ENCODE results near the gene C2orf76.
"Not testable (repeated sequence)": the region's sequence is repeated elsewhere in the genome, so short reads cannot be mapped to it uniquely, and the experiment has no call there.

The C2orf76 gene

GRCh38 chr2:119282146-119282995 is 84.3 kb downstream of the C2orf76 start:
- 84 to 89% methylated on average over 14 of the region's 21 CpGs for WGBS, 2 experiments (ENCODE audit: insufficient coverage in 2 of 2)
- Histone ChIP-seq H3K4me3 (ENCODE audit: extremely low read depth, insufficient read depth, low read length, poor library complexity, severe bottlenecking) (no peak overlapping the region), H3K36me3 (ENCODE audit: control insufficient read depth, insufficient read depth, low read length) (no peaks in the 10 kb centered on the region), H3K9me3 (ENCODE audit: control insufficient read depth, low read length) (no peaks in the 10 kb centered on the region), H3K27ac (ENCODE audit: low read depth, low read length, severe bottlenecking) (no peak overlapping the region), H3K4me1 (ENCODE audit: control insufficient read depth, insufficient read depth, low read length, poor library complexity, severe bottlenecking) (no peaks in the 10 kb centered on the region)

GRCh38 chr2:119280680-119281079 is 86.0 kb downstream of the C2orf76 start:
- Histone ChIP-seq H3K4me3 (ENCODE audit: extremely low read depth, insufficient read depth, low read length, poor library complexity, severe bottlenecking) (no peak overlapping the region), H3K27ac (ENCODE audit: low read depth, low read length, severe bottlenecking) (no peak overlapping the region), H3K36me3 (ENCODE audit: control insufficient read depth, insufficient read depth, low read length) (no peaks in the 10 kb centered on the region), H3K4me1 (ENCODE audit: control insufficient read depth, insufficient read depth, low read length, poor library complexity, severe bottlenecking) (no peaks in the 10 kb centered on the region), H3K9me3 (ENCODE audit: control insufficient read depth, low read length) (no peaks in the 10 kb centered on the region)
- WGBS, 2 experiments (ENCODE audit: insufficient coverage in 2 of 2): 57% methylated on average over 1 of the region's 4 CpGs; no CpG with 5 or more reads in 1 of the 2 experiments

- Histone ChIP-seq H3K9me3 (ENCODE audit: control insufficient read depth, low read length) (no peaks in the 10 kb centered on the region), H3K27ac (ENCODE audit: low read depth, low read length, severe bottlenecking) (no peak overlapping the region)
- WGBS, 2 experiments (ENCODE audit: insufficient coverage in 2 of 2): 82 to 91% methylated on average over 2 to 5 of the region's 6 CpGs
Measured at GRCh38 chr2:119279666-119280065, 87.0 kb downstream of the C2orf76 start.

GRCh38 chr2:119278946-119279345 is 87.7 kb downstream of the C2orf76 start:
- H3K4me1 ChIP-seq (ENCODE audit: control insufficient read depth, insufficient read depth, low read length, poor library complexity, severe bottlenecking): no peaks in the 10 kb centered on the region
- 86 to 92% methylated on average over 1 to 2 of the region's 6 CpGs for WGBS, 2 experiments (ENCODE audit: insufficient coverage in 2 of 2)

More at GRCh38 chr2:119279666-119280065, 87.0 kb downstream of the C2orf76 start:
- H3K4me3 ChIP-seq (ENCODE audit: extremely low read depth, insufficient read depth, low read length, poor library complexity, severe bottlenecking): no peak overlapping the region
- H3K36me3 ChIP-seq (ENCODE audit: control insufficient read depth, insufficient read depth, low read length): no peaks in the 10 kb centered on the region
- H3K4me1 ChIP-seq (ENCODE audit: control insufficient read depth, insufficient read depth, low read length, poor library complexity, severe bottlenecking): no peaks in the 10 kb centered on the region

GRCh38 chr2:119278385-119278784 is 88.2 kb downstream of the C2orf76 start:
- H3K4me3 ChIP-seq (ENCODE audit: extremely low read depth, insufficient read depth, low read length, poor library complexity, severe bottlenecking); H3K36me3 ChIP-seq (ENCODE audit: control insufficient read depth, insufficient read depth, low read length); H3K4me1 ChIP-seq (ENCODE audit: control insufficient read depth, insufficient read depth, low read length, poor library complexity, severe bottlenecking); H3K9me3 ChIP-seq (ENCODE audit: control insufficient read depth, low read length); H3K27ac ChIP-seq (ENCODE audit: low read depth, low read length, severe bottlenecking): not testable (repeated sequence)
- no CpG with 5 or more reads among the region's 2 CpGs for WGBS, 2 experiments (ENCODE audit: insufficient coverage in 2 of 2)

More at GRCh38 chr2:119278946-119279345, 87.7 kb downstream of the C2orf76 start:
- no peaks in the 10 kb centered on the region for H3K36me3 ChIP-seq (ENCODE audit: control insufficient read depth, insufficient read depth, low read length)
- no peak overlapping the region for H3K4me3 ChIP-seq (ENCODE audit: extremely low read depth, insufficient read depth, low read length, poor library complexity, severe bottlenecking)
- H3K27ac ChIP-seq (ENCODE audit: low read depth, low read length, severe bottlenecking): no peak overlapping the region
- H3K9me3 ChIP-seq (ENCODE audit: control insufficient read depth, low read length): no peaks in the 10 kb centered on the region

- no peaks in the 10 kb centered on the region for H3K4me1 ChIP-seq (ENCODE audit: control insufficient read depth, insufficient read depth, low read length, poor library complexity, severe bottlenecking)
- H3K36me3 ChIP-seq (ENCODE audit: control insufficient read depth, insufficient read depth, low read length): no peaks in the 10 kb centered on the region
- 67 to 77% methylated on average over 4 to 7 of the region's 8 CpGs for WGBS, 2 experiments (ENCODE audit: insufficient coverage in 2 of 2)
- H3K4me3 ChIP-seq (ENCODE audit: extremely low read depth, insufficient read depth, low read length, poor library complexity, severe bottlenecking): no peak overlapping the region
- no peaks in the 10 kb centered on the region for H3K9me3 ChIP-seq (ENCODE audit: control insufficient read depth, low read length)
- H3K27ac ChIP-seq (ENCODE audit: low read depth, low read length, severe bottlenecking): no peak overlapping the region
Measured at GRCh38 chr2:119276864-119277263, 89.8 kb downstream of the C2orf76 start.

GRCh38 chr2:119267604-119268003 is 99.0 kb downstream of the C2orf76 start:
- Histone ChIP-seq H3K9me3 (ENCODE audit: control insufficient read depth, low read length) (no peaks in the 10 kb centered on the region), H3K36me3 (ENCODE audit: control insufficient read depth, insufficient read depth, low read length) (no peaks in the 10 kb centered on the region), H3K4me3 (ENCODE audit: extremely low read depth, insufficient read depth, low read length, poor library complexity, severe bottlenecking) (no peak overlapping the region), H3K4me1 (ENCODE audit: control insufficient read depth, insufficient read depth, low read length, poor library complexity, severe bottlenecking) (no peaks in the 10 kb centered on the region), H3K27ac (ENCODE audit: low read depth, low read length, severe bottlenecking) (no peak overlapping the region)

- 93 to 95% methylated on average over 5 to 7 of the region's 8 CpGs for WGBS, 2 experiments (ENCODE audit: insufficient coverage in 2 of 2)
- no peak overlapping the region for H3K27ac ChIP-seq (ENCODE audit: low read depth, low read length, severe bottlenecking)
- no peaks in the 10 kb centered on the region for H3K4me1 ChIP-seq (ENCODE audit: control insufficient read depth, insufficient read depth, low read length, poor library complexity, severe bottlenecking)
Measured at GRCh38 chr2:119266091-119266589, 100.5 kb downstream of the C2orf76 start.

GRCh38 chr2:119265693-119266066 is 101.0 kb downstream of the C2orf76 start:
- H3K4me1 ChIP-seq (ENCODE audit: control insufficient read depth, insufficient read depth, low read length, poor library complexity, severe bottlenecking): no peaks in the 10 kb centered on the region
- WGBS, 2 experiments (ENCODE audit: insufficient coverage in 2 of 2): 74 to 81% methylated on average over 3 to 6 of the region's 6 CpGs

More at GRCh38 chr2:119266091-119266589, 100.5 kb downstream of the C2orf76 start:
- Histone ChIP-seq H3K9me3 (ENCODE audit: control insufficient read depth, low read length) (no peaks in the 10 kb centered on the region), H3K4me3 (ENCODE audit: extremely low read depth, insufficient read depth, low read length, poor library complexity, severe bottlenecking) (no peak overlapping the region), H3K36me3 (ENCODE audit: control insufficient read depth, insufficient read depth, low read length) (no peaks in the 10 kb centered on the region)

GRCh38 chr2:119264781-119265692 is 101.6 kb downstream of the C2orf76 start:
- Histone ChIP-seq H3K27ac (ENCODE audit: low read depth, low read length, severe bottlenecking) (no peak overlapping the region), H3K36me3 (ENCODE audit: control insufficient read depth, insufficient read depth, low read length) (no peaks in the 10 kb centered on the region)
- WGBS, 2 experiments (ENCODE audit: insufficient coverage in 2 of 2): 54 to 64% methylated on average over 7 to 10 of the region's 13 CpGs

More at GRCh38 chr2:119265693-119266066, 101.0 kb downstream of the C2orf76 start:
- no peak overlapping the region for H3K27ac ChIP-seq (ENCODE audit: low read depth, low read length, severe bottlenecking)
- no peak overlapping the region for H3K4me3 ChIP-seq (ENCODE audit: extremely low read depth, insufficient read depth, low read length, poor library complexity, severe bottlenecking)
- H3K36me3 ChIP-seq (ENCODE audit: control insufficient read depth, insufficient read depth, low read length): no peaks in the 10 kb centered on the region
- no peaks in the 10 kb centered on the region for H3K9me3 ChIP-seq (ENCODE audit: control insufficient read depth, low read length)

More at GRCh38 chr2:119264781-119265692, 101.6 kb downstream of the C2orf76 start:
- no peaks in the 10 kb centered on the region for H3K9me3 ChIP-seq (ENCODE audit: control insufficient read depth, low read length)
- no peaks in the 10 kb centered on the region for H3K4me1 ChIP-seq (ENCODE audit: control insufficient read depth, insufficient read depth, low read length, poor library complexity, severe bottlenecking)
- H3K4me3 ChIP-seq (ENCODE audit: extremely low read depth, insufficient read depth, low read length, poor library complexity, severe bottlenecking): no peak overlapping the region
